K562 (cell line): ENCODE data around the gene TIA1. TPM values are rescaled to one million over a fixed set of nuclear protein-coding genes. Genes with fewer than 3 reads are reported as not detected.
A peak's percentile ranks its signal among the peaks of the same experiment; 100 is the strongest.

Experiments used
- ADNP ChIP-seq: fragments of 200-800 bp; sonication (Bioruptor generic); IDR thresholded peaks from 2 replicates; pipeline ENCODE4 v1.6.1; 2016; ENCODE audit warnings: missing genetic modification characterization, missing compliant biosample characterization
- BHLHE40 ChIP-seq: IDR thresholded peaks from 2 replicates; pipeline ENCODE4 v1.6.1; 2011; ENCODE audit warnings: low read length, improper control_type of control experiment
- HDAC2 ChIP-seq: fragments of 450-650 bp; IDR thresholded peaks from 2 replicates; pipeline ENCODE4 v1.6.1; 2016; ENCODE audit warnings: mild to moderate bottlenecking
- HDAC6 ChIP-seq: IDR thresholded peaks from 2 replicates; pipeline ENCODE4 v1.6.1; 2012; ENCODE audit warnings: low read depth, mild to moderate bottlenecking, control low read depth, inconsistent platforms, low read length, moderate library complexity
- HEY1 ChIP-seq: fragments of 250-450 bp; sonication (Bioruptor Pico); IDR thresholded peaks from 2 replicates; pipeline ENCODE4 v1.5.0; 2020; ENCODE audit warnings: mild to moderate bottlenecking, moderate library complexity, borderline replicate concordance
- MBD1 ChIP-seq: fragments of 250-450 bp; sonication (Bioruptor Pico); IDR thresholded peaks from 2 replicates; pipeline ENCODE4 v1.8.0; 2022; ENCODE audit warnings: inconsistent platforms
- MCM3 ChIP-seq: fragments of 450-650 bp; IDR thresholded peaks from 2 replicates; pipeline ENCODE4 v1.6.1; 2016
- RBM22 ChIP-seq: fragments of 200-400 bp; formaldehyde crosslinking; IDR thresholded peaks from 2 replicates; pipeline ENCODE4 v1.6.1; 2018; ENCODE audit warnings: low read length, low read depth; ENCODE audit not compliant: poor library complexity, severe bottlenecking
- SMARCC2 ChIP-seq: fragments of 450-650 bp; IDR thresholded peaks from 2 replicates; pipeline ENCODE4 v1.6.1; 2017; ENCODE audit warnings: antibody characterized with exemption, moderate library complexity, mild to moderate bottlenecking, low read depth
- TBP ChIP-seq: optimal IDR thresholded peaks from 2 replicates; pipeline ENCODE3; 2011; ENCODE audit warnings: low read depth, low read length, improper control_type of control experiment
- ZBTB8A ChIP-seq: fragments of 450-650 bp; IDR thresholded peaks from 2 replicates; pipeline ENCODE4 v1.6.1; 2018; ENCODE audit warnings: mild to moderate bottlenecking, moderate library complexity; ENCODE audit not compliant: partially characterized antibody
- polyA plus RNA-seq, 8 experiments: library from polyadenylated mRNA; depleted of rRNA in 4 of 8; stranded (reverse) in 5 of 8; unstranded in 3 of 8; fragments of >200 nt; fragmentation: Nextera tagmentation in 2 of 8; fragmentation: Illumina TruSeq in 1 of 8; extraction: Ambion mirVana in 2 of 8; extraction: Trizol in 1 of 8; gene quantifications; 2 replicates each; pipeline versions ENCODE4 v1.2.1 to v1.2.3, GENCODE V29; 2011 to 2014; ENCODE audit warnings: inconsistent platforms in 1 of 8, missing spikeins in 1 of 8
- total RNA-seq, 7 experiments: library from RNA; depleted of rRNA in 6 of 7; stranded (reverse); fragments of >200 nt in 6 of 7; fragmentation: Illumina TruSeq in 2 of 7; extraction: Trizol in 2 of 7; gene quantifications; 2 replicates each; pipeline versions ENCODE4 v1.2.1 to v1.2.3, GENCODE V29; 2011 to 2021; ENCODE audit warnings: low replicate concordance in 1 of 7
- TF ChIP-seq, protein P1 (sequence below), 2 experiments: fragments of 450-650 bp; IDR thresholded peaks; 2 replicates each; pipeline ENCODE4 v1.6.1; 2016
- TF ChIP-seq, protein P2 (sequence below): fragments of 450-650 bp; IDR thresholded peaks from 2 replicates; pipeline ENCODE4 v1.6.1; 2016; ENCODE audit warnings: mild to moderate bottlenecking, moderate library complexity
- TF ChIP-seq, protein P3 (sequence below): fragments of 250-450 bp; sonication (Bioruptor Pico); IDR thresholded peaks from 2 replicates; pipeline ENCODE4 v1.6.1; 2021; ENCODE audit warnings: mild to moderate bottlenecking

The TIA1 gene
- total and polyA plus RNA-seq, 9 of the 15 experiments (the other 6 are each of a cell fraction or from before 2014, with no cell fraction given): 25.3 to 129 (median 79.6) TPM

- TF ChIP-seq, protein P1, sequence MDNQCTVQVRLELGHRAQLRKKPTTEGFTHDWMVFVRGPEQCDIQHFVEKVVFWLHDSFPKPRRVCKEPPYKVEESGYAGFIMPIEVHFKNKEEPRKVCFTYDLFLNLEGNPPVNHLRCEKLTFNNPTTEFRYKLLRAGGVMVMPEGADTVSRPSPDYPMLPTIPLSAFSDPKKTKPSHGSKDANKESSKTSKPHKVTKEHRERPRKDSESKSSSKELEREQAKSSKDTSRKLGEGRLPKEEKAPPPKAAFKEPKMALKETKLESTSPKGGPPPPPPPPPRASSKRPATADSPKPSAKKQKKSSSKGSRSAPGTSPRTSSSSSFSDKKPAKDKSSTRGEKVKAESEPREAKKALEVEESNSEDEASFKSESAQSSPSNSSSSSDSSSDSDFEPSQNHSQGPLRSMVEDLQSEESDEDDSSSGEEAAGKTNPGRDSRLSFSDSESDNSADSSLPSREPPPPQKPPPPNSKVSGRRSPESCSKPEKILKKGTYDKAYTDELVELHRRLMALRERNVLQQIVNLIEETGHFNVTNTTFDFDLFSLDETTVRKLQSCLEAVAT (IDR thresholded peaks at IDR 0.05): 0 out of 4 replicates have a peak, but pooled peaks of 1 of the 2 experiments have one; percentile 39
- TF ChIP-seq BHLHE40 (no peak), SMARCC2 (no peak), MBD1 (CRISPR knock-in tag) (0 out of 2 replicates have a peak, but pooled peaks have one; percentile 8), ZBTB8A (no peak), ADNP (peak; percentile 64; the same call in 1 of the 2 replicates), MCM3 (no peak), RBM22 (no peak), HDAC6 (no peak), HEY1 (no peak), HDAC2 (no peak), TBP (no peak)
- TF ChIP-seq, protein P2, sequence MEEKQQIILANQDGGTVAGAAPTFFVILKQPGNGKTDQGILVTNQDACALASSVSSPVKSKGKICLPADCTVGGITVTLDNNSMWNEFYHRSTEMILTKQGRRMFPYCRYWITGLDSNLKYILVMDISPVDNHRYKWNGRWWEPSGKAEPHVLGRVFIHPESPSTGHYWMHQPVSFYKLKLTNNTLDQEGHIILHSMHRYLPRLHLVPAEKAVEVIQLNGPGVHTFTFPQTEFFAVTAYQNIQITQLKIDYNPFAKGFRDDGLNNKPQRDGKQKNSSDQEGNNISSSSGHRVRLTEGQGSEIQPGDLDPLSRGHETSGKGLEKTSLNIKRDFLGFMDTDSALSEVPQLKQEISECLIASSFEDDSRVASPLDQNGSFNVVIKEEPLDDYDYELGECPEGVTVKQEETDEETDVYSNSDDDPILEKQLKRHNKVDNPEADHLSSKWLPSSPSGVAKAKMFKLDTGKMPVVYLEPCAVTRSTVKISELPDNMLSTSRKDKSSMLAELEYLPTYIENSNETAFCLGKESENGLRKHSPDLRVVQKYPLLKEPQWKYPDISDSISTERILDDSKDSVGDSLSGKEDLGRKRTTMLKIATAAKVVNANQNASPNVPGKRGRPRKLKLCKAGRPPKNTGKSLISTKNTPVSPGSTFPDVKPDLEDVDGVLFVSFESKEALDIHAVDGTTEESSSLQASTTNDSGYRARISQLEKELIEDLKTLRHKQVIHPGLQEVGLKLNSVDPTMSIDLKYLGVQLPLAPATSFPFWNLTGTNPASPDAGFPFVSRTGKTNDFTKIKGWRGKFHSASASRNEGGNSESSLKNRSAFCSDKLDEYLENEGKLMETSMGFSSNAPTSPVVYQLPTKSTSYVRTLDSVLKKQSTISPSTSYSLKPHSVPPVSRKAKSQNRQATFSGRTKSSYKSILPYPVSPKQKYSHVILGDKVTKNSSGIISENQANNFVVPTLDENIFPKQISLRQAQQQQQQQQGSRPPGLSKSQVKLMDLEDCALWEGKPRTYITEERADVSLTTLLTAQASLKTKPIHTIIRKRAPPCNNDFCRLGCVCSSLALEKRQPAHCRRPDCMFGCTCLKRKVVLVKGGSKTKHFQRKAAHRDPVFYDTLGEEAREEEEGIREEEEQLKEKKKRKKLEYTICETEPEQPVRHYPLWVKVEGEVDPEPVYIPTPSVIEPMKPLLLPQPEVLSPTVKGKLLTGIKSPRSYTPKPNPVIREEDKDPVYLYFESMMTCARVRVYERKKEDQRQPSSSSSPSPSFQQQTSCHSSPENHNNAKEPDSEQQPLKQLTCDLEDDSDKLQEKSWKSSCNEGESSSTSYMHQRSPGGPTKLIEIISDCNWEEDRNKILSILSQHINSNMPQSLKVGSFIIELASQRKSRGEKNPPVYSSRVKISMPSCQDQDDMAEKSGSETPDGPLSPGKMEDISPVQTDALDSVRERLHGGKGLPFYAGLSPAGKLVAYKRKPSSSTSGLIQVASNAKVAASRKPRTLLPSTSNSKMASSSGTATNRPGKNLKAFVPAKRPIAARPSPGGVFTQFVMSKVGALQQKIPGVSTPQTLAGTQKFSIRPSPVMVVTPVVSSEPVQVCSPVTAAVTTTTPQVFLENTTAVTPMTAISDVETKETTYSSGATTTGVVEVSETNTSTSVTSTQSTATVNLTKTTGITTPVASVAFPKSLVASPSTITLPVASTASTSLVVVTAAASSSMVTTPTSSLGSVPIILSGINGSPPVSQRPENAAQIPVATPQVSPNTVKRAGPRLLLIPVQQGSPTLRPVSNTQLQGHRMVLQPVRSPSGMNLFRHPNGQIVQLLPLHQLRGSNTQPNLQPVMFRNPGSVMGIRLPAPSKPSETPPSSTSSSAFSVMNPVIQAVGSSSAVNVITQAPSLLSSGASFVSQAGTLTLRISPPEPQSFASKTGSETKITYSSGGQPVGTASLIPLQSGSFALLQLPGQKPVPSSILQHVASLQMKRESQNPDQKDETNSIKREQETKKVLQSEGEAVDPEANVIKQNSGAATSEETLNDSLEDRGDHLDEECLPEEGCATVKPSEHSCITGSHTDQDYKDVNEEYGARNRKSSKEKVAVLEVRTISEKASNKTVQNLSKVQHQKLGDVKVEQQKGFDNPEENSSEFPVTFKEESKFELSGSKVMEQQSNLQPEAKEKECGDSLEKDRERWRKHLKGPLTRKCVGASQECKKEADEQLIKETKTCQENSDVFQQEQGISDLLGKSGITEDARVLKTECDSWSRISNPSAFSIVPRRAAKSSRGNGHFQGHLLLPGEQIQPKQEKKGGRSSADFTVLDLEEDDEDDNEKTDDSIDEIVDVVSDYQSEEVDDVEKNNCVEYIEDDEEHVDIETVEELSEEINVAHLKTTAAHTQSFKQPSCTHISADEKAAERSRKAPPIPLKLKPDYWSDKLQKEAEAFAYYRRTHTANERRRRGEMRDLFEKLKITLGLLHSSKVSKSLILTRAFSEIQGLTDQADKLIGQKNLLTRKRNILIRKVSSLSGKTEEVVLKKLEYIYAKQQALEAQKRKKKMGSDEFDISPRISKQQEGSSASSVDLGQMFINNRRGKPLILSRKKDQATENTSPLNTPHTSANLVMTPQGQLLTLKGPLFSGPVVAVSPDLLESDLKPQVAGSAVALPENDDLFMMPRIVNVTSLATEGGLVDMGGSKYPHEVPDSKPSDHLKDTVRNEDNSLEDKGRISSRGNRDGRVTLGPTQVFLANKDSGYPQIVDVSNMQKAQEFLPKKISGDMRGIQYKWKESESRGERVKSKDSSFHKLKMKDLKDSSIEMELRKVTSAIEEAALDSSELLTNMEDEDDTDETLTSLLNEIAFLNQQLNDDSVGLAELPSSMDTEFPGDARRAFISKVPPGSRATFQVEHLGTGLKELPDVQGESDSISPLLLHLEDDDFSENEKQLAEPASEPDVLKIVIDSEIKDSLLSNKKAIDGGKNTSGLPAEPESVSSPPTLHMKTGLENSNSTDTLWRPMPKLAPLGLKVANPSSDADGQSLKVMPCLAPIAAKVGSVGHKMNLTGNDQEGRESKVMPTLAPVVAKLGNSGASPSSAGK: 0 out of 2 replicates have a peak, but pooled peaks have one; percentile 6
- TF ChIP-seq, protein P3, sequence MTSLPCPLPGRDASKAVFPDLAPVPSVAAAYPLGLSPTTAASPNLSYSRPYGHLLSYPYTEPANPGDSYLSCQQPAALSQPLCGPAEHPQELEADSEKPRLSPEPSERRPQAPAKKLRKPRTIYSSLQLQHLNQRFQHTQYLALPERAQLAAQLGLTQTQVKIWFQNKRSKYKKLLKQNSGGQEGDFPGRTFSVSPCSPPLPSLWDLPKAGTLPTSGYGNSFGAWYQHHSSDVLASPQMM (CRISPR knock-in tag): no peak
Observed at GRCh38 chr2:70191244-70191735, 57.1 kb downstream of the TIA1 start (continued).
